ENCODE measurements around the gene MRPL20.

DNA sequence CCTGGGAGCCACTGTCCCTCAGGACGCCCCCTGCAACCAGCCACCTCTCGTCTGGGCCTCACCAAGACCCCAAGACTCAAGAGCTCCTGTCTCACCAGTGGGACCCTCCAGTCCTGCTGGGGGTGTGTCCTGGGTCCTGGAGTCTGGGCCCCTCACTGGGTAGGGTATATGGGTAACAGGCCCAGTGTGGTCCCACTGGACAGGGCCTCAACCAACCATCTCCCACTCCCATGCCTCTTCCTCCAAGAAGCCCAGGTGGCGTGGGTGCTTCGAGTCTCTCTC, 27.7 kb upstream of the MRPL20 start:
- TF ChIP-seq, protein P1, sequence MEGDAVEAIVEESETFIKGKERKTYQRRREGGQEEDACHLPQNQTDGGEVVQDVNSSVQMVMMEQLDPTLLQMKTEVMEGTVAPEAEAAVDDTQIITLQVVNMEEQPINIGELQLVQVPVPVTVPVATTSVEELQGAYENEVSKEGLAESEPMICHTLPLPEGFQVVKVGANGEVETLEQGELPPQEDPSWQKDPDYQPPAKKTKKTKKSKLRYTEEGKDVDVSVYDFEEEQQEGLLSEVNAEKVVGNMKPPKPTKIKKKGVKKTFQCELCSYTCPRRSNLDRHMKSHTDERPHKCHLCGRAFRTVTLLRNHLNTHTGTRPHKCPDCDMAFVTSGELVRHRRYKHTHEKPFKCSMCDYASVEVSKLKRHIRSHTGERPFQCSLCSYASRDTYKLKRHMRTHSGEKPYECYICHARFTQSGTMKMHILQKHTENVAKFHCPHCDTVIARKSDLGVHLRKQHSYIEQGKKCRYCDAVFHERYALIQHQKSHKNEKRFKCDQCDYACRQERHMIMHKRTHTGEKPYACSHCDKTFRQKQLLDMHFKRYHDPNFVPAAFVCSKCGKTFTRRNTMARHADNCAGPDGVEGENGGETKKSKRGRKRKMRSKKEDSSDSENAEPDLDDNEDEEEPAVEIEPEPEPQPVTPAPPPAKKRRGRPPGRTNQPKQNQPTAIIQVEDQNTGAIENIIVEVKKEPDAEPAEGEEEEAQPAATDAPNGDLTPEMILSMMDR (IDR thresholded peaks at IDR 0.05) = no peak
- no peak for TF ChIP-seq POLR2A (IDR thresholded peaks at IDR 0.05)

Data from Peyer's patch (tissue), 4 donors.